HEK293 (cell line): ENCODE data around the gene ANXA1.
A peak's percentile ranks its signal among the peaks of the same experiment; 100 is the strongest.

Experiments
- CTCF ChIA-PET: fragments of 350-600 bp; formaldehyde crosslinking; extraction: SDS; loops from one replicate; lab custom pipeline; 2021; ENCODE audit warnings: antibody characterized with exemption; lab: Yijun Ruan, JAX
- POLR2A ChIA-PET: fragments of 300-600 bp; formaldehyde crosslinking; extraction: SDS; loops from one replicate; lab custom pipeline; 2020; ENCODE audit warnings: antibody characterized with exemption, inconsistent platforms; lab: Yijun Ruan, JAX
- H3K27ac ChIP-seq: fragments of 200-500 bp; sonication (Bioruptor generic); 2 replicates; pipeline ENCODE4 v1.5.1; 2014; ENCODE audit warnings: low read depth, low read length, control low read depth, inconsistent platforms; ENCODE audit errors: extremely low read depth
- H3K36me3 ChIP-seq, 2 experiments: fragments of 200-500 bp in 1 of 2; sonication (Bioruptor generic) in 1 of 2; 1 replicate in 1 of 2; 2 replicates in 1 of 2; pipeline ENCODE4 v1.5.1; 2014 to 2017; ENCODE audit warnings: inconsistent platforms in 2 of 2, low read length in 2 of 2; ENCODE audit not compliant: control insufficient read depth in 2 of 2, insufficient read depth in 1 of 2
- H3K4me1 ChIP-seq: fragments of 200-500 bp; sonication (Bioruptor generic); 2 replicates; pipeline ENCODE4 v1.5.1; 2014; ENCODE audit warnings: mild to moderate bottlenecking, low read length, inconsistent platforms; ENCODE audit not compliant: control insufficient read depth, insufficient read depth
- H3K4me3 ChIP-seq: 2 replicates; pipeline ENCODE4 v1.5.1; 2011; ENCODE audit warnings: low read depth, mild to moderate bottlenecking, control low read depth, low read length, moderate library complexity
- H3K9me3 ChIP-seq: fragments of 200-500 bp; sonication (Bioruptor generic); 2 replicates; pipeline ENCODE4 v1.5.1; 2014; ENCODE audit warnings: low read depth, low read length, inconsistent platforms; ENCODE audit not compliant: control insufficient read depth, insufficient read depth
- INSM2 ChIP-seq: fragments of 450-650 bp; formaldehyde crosslinking; IDR thresholded peaks from 2 replicates; pipeline ENCODE4 v1.5.1; 2016; ENCODE audit warnings: missing biosample characterization, missing genetic modification characterization
- PRDM1 ChIP-seq: fragments of 450-650 bp; formaldehyde crosslinking; IDR thresholded peaks from 2 replicates; pipeline ENCODE4; 2016; ENCODE audit warnings: missing biosample characterization, missing genetic modification characterization
- SCRT2 ChIP-seq: fragments of 450-650 bp; formaldehyde crosslinking; IDR thresholded peaks from 2 replicates; pipeline ENCODE4 v1.5.1; 2016; ENCODE audit warnings: missing biosample characterization, missing genetic modification characterization
- TRIM28 ChIP-seq: IDR thresholded peaks from 2 replicates; pipeline ENCODE4 v1.6.1; 2011; ENCODE audit warnings: low read length, control low read depth, borderline replicate concordance
- ZBTB1 ChIP-seq: fragments of 450-650 bp; formaldehyde crosslinking; IDR thresholded peaks from 2 replicates; pipeline ENCODE4 v1.5.1; 2016; ENCODE audit warnings: missing biosample characterization, missing genetic modification characterization
- ZBTB20 ChIP-seq: fragments of 450-650 bp; formaldehyde crosslinking; IDR thresholded peaks from 2 replicates; pipeline ENCODE4 v1.5.1; 2016; ENCODE audit warnings: missing biosample characterization, missing genetic modification characterization
- ZFP41 ChIP-seq: fragments of 450-650 bp; formaldehyde crosslinking; IDR thresholded peaks from 2 replicates; pipeline ENCODE4 v1.5.1; 2016; ENCODE audit warnings: missing biosample characterization, missing genetic modification characterization, borderline replicate concordance
- ZNF157 ChIP-seq: fragments of 450-650 bp; formaldehyde crosslinking; IDR thresholded peaks from 2 replicates; pipeline ENCODE4 v1.5.1; 2016; ENCODE audit warnings: missing biosample characterization, missing genetic modification characterization
- ZNF184 ChIP-seq: fragments of 450-650 bp; IDR thresholded peaks from 2 replicates; pipeline ENCODE4 v1.5.1; 2018; ENCODE audit warnings: missing biosample characterization, mild to moderate bottlenecking, missing genetic modification characterization
- ZNF341 ChIP-seq: fragments of 450-650 bp; formaldehyde crosslinking; IDR thresholded peaks from 2 replicates; pipeline ENCODE4; 2016; ENCODE audit warnings: low read depth, missing biosample characterization, missing genetic modification characterization
- ZNF560 ChIP-seq: fragments of 450-650 bp; formaldehyde crosslinking; IDR thresholded peaks from 2 replicates; pipeline ENCODE4 v1.5.1; 2017; ENCODE audit warnings: missing biosample characterization, missing genetic modification characterization, borderline replicate concordance
- ZNF596 ChIP-seq: fragments of 450-650 bp; IDR thresholded peaks from 2 replicates; pipeline ENCODE4 v1.5.0; 2018; ENCODE audit warnings: missing biosample characterization, mild to moderate bottlenecking, missing genetic modification characterization, moderate library complexity
- ZNF600 ChIP-seq: fragments of 450-650 bp; formaldehyde crosslinking; IDR thresholded peaks from 2 replicates; pipeline ENCODE4 v1.5.1; 2016; ENCODE audit warnings: missing biosample characterization, missing genetic modification characterization
- ZNF623 ChIP-seq: fragments of 450-650 bp; formaldehyde crosslinking; IDR thresholded peaks from 2 replicates; pipeline ENCODE4 v1.5.1; 2016; ENCODE audit warnings: missing biosample characterization, missing genetic modification characterization
- ZNF629 ChIP-seq: fragments of 450-650 bp; formaldehyde crosslinking; IDR thresholded peaks from 2 replicates; pipeline ENCODE4 v1.5.1; 2017; ENCODE audit warnings: missing biosample characterization, missing genetic modification characterization
- ZNF639 ChIP-seq: fragments of 450-650 bp; formaldehyde crosslinking; IDR thresholded peaks from 2 replicates; pipeline ENCODE4 v1.5.1; 2016; ENCODE audit warnings: missing biosample characterization, missing genetic modification characterization
- ZNF658 ChIP-seq: fragments of 450-650 bp; formaldehyde crosslinking; IDR thresholded peaks from 2 replicates; pipeline ENCODE4; 2016; ENCODE audit warnings: missing biosample characterization, missing genetic modification characterization
- ZNF664 ChIP-seq: fragments of 450-650 bp; formaldehyde crosslinking; IDR thresholded peaks from 2 replicates; pipeline ENCODE4 v1.5.1; 2016; ENCODE audit warnings: missing biosample characterization, missing genetic modification characterization
- ZNF785 ChIP-seq: fragments of 450-650 bp; formaldehyde crosslinking; IDR thresholded peaks from 2 replicates; pipeline ENCODE4 v1.5.1; 2016; ENCODE audit warnings: missing biosample characterization, missing genetic modification characterization
- ZNF830 ChIP-seq: fragments of 450-650 bp; IDR thresholded peaks from 2 replicates; pipeline ENCODE4 v1.5.0; 2018; ENCODE audit warnings: missing biosample characterization, missing genetic modification characterization, low read depth, mild to moderate bottlenecking, moderate library complexity
- ZSCAN16 ChIP-seq: fragments of 450-650 bp; formaldehyde crosslinking; IDR thresholded peaks from 2 replicates; pipeline ENCODE4 v1.5.1; 2016; ENCODE audit warnings: missing biosample characterization, missing genetic modification characterization
- TF ChIP-seq, protein P1 (sequence below): fragments of 450-650 bp; formaldehyde crosslinking; conservative IDR thresholded peaks from 2 replicates; pipeline ENCODE4 v1.5.1; 2016; ENCODE audit warnings: low read depth, missing biosample characterization, missing genetic modification characterization
- TF ChIP-seq, protein P2 (sequence below): fragments of 450-650 bp; formaldehyde crosslinking; IDR thresholded peaks from 2 replicates; pipeline ENCODE4 v1.5.1; 2016; ENCODE audit warnings: missing biosample characterization, missing genetic modification characterization, borderline replicate concordance

Gene ANXA1

DNA sequence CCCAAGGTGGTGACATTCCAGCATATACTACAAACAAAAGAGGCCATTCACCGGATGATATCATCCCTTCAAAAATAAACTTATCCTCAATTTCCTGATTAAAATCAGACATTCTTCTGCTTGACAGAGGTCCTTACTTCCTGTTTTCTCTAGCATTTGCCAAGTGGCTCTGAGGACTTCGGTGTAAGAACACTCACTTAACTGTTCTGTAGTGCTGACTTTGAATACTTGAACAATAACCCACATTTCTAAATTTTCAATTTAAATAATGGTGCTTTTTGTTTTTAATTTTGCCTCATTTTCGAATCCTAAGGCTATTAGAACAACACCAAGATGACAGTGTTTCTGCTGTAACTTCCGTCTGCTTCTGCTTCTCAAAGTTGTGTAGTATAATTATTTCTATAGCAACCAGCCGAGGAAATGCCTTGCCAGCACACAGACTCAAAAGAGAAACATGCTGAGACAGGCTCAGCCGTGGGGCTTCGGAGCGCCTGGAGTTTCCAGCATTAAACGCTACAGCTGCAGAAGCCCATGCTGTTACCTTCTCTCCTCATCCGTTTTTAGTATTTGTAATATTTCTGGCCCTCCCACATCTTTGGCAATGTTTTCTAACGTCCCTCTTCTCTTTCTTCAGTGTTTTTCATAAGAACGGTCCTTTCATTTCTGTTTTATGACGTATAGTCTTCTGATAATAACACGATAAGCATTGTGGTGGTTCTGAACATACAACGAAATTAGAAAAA is 19.5 kb upstream of the ANXA1 start (continued):
- no peak for TF ChIP-seq ZNF157 (tag by site-specific recombination)
- TF ChIP-seq ZSCAN16 (tag by site-specific recombination) = no peak
- TF ChIP-seq ZNF341 = no peak
- no peak for TF ChIP-seq ZBTB20 (tag by site-specific recombination)
- TF ChIP-seq TRIM28 = peak; percentile 76; the same call in 1 of the 2 replicates
- TF ChIP-seq PRDM1 = no peak
- TF ChIP-seq ZBTB1 = no peak
- no peak for TF ChIP-seq ZNF658 (tag by site-specific recombination)
- no peak for TF ChIP-seq ZNF830 (tag by site-specific recombination)
- TF ChIP-seq ZFP41 (tag by site-specific recombination) = no peak
- no peak for TF ChIP-seq ZNF184 (tag by site-specific recombination)
- peak; percentile 45; the same call in 1 of the 2 replicates for TF ChIP-seq ZNF600 (tag by site-specific recombination)
- TF ChIP-seq ZNF629 = peak; percentile 47; the same call in 1 of the 2 replicates
- TF ChIP-seq ZNF664 (tag by site-specific recombination) = peak; percentile 17; the same call in 1 of the 2 replicates
- no peak for TF ChIP-seq ZNF560 (tag by site-specific recombination)
- no peak for TF ChIP-seq SCRT2 (tag by site-specific recombination)
- TF ChIP-seq ZNF639 (tag by site-specific recombination) = no peak
- no peak for TF ChIP-seq ZNF596 (tag by site-specific recombination)
- no peak for TF ChIP-seq ZNF623 (tag by site-specific recombination)
- TF ChIP-seq, protein P1, sequence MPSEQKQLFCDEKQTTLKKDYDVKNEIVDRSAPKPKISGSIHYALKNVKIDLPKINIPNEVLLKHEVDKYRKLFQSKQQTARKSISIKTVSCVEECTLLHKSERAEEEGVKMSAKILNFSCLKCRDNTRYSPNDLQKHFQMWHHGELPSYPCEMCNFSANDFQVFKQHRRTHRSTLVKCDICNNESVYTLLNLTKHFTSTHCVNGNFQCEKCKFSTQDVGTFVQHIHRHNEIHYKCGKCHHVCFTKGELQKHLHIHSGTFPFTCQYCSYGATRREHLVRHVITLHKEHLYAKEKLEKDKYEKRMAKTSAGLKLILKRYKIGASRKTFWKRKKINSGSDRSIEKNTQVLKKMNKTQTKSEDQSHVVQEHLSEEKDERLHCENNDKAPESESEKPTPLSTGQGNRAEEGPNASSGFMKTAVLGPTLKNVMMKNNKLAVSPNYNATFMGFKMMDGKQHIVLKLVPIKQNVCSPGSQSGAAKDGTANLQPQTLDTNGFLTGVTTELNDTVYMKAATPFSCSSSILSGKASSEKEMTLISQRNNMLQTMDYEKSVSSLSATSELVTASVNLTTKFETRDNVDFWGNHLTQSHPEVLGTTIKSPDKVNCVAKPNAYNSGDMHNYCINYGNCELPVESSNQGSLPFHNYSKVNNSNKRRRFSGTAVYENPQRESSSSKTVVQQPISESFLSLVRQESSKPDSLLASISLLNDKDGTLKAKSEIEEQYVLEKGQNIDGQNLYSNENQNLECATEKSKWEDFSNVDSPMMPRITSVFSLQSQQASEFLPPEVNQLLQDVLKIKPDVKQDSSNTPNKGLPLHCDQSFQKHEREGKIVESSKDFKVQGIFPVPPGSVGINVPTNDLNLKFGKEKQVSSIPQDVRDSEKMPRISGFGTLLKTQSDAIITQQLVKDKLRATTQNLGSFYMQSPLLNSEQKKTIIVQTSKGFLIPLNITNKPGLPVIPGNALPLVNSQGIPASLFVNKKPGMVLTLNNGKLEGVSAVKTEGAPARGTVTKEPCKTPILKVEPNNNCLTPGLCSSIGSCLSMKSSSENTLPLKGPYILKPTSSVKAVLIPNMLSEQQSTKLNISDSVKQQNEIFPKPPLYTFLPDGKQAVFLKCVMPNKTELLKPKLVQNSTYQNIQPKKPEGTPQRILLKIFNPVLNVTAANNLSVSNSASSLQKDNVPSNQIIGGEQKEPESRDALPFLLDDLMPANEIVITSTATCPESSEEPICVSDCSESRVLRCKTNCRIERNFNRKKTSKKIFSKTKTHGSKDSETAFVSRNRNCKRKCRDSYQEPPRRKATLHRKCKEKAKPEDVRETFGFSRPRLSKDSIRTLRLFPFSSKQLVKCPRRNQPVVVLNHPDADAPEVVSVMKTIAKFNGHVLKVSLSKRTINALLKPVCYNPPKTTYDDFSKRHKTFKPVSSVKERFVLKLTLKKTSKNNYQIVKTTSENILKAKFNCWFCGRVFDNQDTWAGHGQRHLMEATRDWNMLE (tag by site-specific recombination) = peak; percentile 12

GRCh38 chr9:73133022-73133651 is 18.5 kb upstream of the ANXA1 start:
- ChIA-PET POLR2A (interaction anchor here (0.5 to 1.0 kb wide), 3 partner anchors 10 to 24 kb away, joined by 3 to 5 read pairs (median 3); no protein-coding TSS in a partner anchor), CTCF (interaction anchor here (0.6 to 1.2 kb wide), 3 partner anchors 11 to 51 kb away, joined by 3 to 5 read pairs (median 4); no protein-coding TSS in a partner anchor)
- Histone ChIP-seq H3K36me3 (no peaks in the 10 kb centered on the region), H3K27ac (no peak overlapping the region), H3K9me3 (no peaks in the 10 kb centered on the region), H3K4me1 (no peaks in the 10 kb centered on the region; the same call in 1 of the 2 replicates), H3K4me3 (no peak overlapping the region)
- no peak for TF ChIP-seq INSM2 (tag by site-specific recombination)
- no peak for TF ChIP-seq ZNF785
- TF ChIP-seq, protein P2, sequence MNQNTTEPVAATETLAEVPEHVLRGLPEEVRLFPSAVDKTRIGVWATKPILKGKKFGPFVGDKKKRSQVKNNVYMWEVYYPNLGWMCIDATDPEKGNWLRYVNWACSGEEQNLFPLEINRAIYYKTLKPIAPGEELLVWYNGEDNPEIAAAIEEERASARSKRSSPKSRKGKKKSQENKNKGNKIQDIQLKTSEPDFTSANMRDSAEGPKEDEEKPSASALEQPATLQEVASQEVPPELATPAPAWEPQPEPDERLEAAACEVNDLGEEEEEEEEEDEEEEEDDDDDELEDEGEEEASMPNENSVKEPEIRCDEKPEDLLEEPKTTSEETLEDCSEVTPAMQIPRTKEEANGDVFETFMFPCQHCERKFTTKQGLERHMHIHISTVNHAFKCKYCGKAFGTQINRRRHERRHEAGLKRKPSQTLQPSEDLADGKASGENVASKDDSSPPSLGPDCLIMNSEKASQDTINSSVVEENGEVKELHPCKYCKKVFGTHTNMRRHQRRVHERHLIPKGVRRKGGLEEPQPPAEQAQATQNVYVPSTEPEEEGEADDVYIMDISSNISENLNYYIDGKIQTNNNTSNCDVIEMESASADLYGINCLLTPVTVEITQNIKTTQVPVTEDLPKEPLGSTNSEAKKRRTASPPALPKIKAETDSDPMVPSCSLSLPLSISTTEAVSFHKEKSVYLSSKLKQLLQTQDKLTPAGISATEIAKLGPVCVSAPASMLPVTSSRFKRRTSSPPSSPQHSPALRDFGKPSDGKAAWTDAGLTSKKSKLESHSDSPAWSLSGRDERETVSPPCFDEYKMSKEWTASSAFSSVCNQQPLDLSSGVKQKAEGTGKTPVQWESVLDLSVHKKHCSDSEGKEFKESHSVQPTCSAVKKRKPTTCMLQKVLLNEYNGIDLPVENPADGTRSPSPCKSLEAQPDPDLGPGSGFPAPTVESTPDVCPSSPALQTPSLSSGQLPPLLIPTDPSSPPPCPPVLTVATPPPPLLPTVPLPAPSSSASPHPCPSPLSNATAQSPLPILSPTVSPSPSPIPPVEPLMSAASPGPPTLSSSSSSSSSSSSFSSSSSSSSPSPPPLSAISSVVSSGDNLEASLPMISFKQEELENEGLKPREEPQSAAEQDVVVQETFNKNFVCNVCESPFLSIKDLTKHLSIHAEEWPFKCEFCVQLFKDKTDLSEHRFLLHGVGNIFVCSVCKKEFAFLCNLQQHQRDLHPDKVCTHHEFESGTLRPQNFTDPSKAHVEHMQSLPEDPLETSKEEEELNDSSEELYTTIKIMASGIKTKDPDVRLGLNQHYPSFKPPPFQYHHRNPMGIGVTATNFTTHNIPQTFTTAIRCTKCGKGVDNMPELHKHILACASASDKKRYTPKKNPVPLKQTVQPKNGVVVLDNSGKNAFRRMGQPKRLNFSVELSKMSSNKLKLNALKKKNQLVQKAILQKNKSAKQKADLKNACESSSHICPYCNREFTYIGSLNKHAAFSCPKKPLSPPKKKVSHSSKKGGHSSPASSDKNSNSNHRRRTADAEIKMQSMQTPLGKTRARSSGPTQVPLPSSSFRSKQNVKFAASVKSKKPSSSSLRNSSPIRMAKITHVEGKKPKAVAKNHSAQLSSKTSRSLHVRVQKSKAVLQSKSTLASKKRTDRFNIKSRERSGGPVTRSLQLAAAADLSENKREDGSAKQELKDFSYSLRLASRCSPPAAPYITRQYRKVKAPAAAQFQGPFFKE = no peak
